Neuron (in vitro differentiated cells): Measurements from ENCODE around the gene LRP1B.
"Not testable (repeated sequence)": the region's sequence is repeated elsewhere in the genome, so short reads cannot be mapped to it uniquely, and the experiment has no call there.

Source experiments
- H2AFZ ChIP-seq: one replicate; pipeline ENCODE4 v1.6.1; 2013; ENCODE audit warnings: low read depth, mild to moderate bottlenecking, inconsistent platforms, low read length, moderate library complexity
- H3K27me3 ChIP-seq: one replicate; pipeline ENCODE4 v1.6.1; 2013; ENCODE audit warnings: low read length; ENCODE audit not compliant: insufficient read depth
- H3K36me3 ChIP-seq: one replicate; pipeline ENCODE4 v1.6.1; 2013; ENCODE audit warnings: low read length; ENCODE audit not compliant: insufficient read depth
- H3K4me1 ChIP-seq: one replicate; pipeline ENCODE4 v1.6.1; 2013; ENCODE audit warnings: low read length; ENCODE audit not compliant: insufficient read depth
- H3K4me3 ChIP-seq: 2 replicates; pipeline ENCODE4 v1.5.1; 2013; ENCODE audit warnings: mild to moderate bottlenecking, low read length, moderate library complexity
- H3K9me3 ChIP-seq: one replicate; pipeline ENCODE4 v1.6.1; 2013; ENCODE audit warnings: low read length

LRP1B gene

DNA sequence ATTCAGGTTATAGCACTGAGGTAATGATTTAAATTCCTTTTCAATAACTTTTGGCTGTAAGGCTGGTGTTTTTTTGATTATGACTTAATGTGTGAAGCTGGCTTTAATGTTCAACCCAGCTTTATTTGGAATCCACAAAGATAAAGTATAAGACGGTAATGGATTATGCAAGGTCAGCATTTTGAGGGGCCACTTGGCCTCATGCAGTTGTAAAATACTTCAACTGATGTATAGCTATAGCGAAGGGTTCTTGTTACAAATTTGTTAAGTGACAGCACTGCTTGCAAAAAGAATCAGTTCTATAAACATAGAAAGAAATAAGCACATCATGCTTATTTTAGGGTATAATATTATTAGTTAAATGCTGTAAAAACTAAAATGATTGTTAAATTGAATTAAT is 36.6 kb downstream of the LRP1B start:
- Histone ChIP-seq H3K27me3 (no peaks in the 10 kb centered on the region), H3K9me3 (no peaks in the 10 kb centered on the region), H3K36me3 (no peaks in the 10 kb centered on the region), H2AFZ (no peak overlapping the region), H3K4me1 (no peaks in the 10 kb centered on the region), H3K4me3 (no peak overlapping the region)

DNA sequence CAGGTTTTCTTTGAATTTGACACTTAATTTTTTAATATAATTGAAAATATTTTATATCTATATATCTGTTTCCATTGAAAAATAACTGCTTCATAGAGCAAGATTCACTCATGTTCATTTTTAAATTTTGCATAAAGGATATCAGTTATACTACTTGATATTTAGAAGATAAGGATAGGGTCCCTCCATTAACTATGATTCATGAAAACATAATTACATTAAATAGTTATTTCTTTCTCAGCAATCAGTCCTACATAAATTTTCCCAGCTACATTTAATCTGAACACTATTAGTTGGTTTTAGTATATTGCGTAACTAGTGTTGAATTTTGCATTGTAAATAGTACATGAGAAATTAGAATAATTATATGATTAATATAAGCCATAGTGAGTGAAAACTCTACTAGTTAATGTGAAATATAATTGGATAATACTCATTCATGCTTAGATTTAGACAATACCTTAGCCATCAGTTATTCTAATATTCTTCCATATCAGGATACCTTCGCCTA is 42.7 kb downstream of the LRP1B start:
- H3K27me3 ChIP-seq = no peaks in the 10 kb centered on the region
- H3K4me1 ChIP-seq = no peaks in the 10 kb centered on the region
- no peak overlapping the region for H2AFZ ChIP-seq
- no peak overlapping the region for H3K4me3 ChIP-seq
- H3K9me3 ChIP-seq = no peaks in the 10 kb centered on the region
- no peaks in the 10 kb centered on the region for H3K36me3 ChIP-seq

DNA sequence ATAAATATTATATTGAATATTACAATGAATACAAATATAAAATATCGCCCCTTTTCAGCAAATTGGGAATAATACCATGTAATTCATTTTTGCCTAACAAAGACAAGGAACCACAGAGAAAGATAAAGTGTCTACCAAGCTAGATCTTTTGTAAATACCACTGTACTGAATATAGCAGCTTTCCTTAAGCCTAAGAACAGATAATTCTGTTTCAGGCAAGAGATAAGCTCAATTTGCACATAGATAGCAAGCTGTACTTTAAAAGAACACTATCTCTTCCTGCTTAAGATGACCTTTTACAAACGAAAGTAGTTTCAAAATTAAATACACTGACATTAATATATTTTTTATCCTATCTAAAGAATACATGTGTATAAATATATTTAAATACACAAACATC is 43.2 kb downstream of the LRP1B start:
- H3K9me3 ChIP-seq, H3K27me3 ChIP-seq, H3K4me3 ChIP-seq, H3K4me1 ChIP-seq, H2AFZ ChIP-seq, H3K36me3 ChIP-seq: not testable (repeated sequence)

DNA sequence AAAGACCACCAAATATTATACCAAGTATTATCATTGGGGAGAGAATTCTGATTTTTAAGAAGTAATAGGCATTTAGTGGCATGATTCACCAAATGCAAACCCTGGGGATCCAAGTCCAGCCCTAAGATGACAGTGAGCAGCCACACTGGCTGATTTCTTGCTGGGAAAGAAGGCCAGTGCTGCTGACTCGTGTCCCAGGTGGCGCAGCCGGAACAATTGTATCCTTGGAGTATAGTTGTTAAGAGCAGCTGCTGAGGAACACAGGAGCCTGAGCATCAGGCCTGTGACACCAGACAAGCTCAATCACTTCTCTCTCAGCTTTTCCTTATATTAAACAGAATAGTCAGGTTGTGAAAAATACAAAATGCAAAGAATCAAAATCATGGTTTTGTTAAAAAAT is 48.4 kb downstream of the LRP1B start:
- Histone ChIP-seq H3K36me3 (no peaks in the 10 kb centered on the region), H2AFZ (no peak overlapping the region), H3K4me3 (no peak overlapping the region), H3K4me1 (no peaks in the 10 kb centered on the region), H3K27me3 (no peaks in the 10 kb centered on the region), H3K9me3 (no peaks in the 10 kb centered on the region)

DNA sequence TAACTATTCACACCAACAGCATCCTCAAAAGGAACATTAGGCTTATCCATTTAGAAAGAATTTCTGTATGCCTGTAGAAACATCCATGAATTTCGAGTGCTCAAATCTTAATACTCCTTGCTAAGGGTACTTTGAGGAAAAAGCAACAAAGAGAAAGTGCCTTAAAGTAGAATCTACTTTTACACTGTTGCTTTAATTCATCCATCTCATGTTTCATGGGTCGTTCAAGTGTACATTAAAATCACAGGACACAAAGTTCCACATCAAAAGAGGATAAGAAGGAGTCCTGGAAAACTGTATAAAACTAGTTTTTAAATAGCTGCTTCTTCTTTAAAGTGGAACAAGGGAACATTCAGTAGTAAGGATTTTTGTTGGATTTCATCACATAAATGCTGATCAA is 54.5 kb downstream of the LRP1B start:
- Histone ChIP-seq H2AFZ (no peak overlapping the region), H3K4me3 (no peak overlapping the region), H3K9me3 (no peaks in the 10 kb centered on the region), H3K27me3 (no peaks in the 10 kb centered on the region), H3K4me1 (no peaks in the 10 kb centered on the region), H3K36me3 (no peaks in the 10 kb centered on the region)

DNA sequence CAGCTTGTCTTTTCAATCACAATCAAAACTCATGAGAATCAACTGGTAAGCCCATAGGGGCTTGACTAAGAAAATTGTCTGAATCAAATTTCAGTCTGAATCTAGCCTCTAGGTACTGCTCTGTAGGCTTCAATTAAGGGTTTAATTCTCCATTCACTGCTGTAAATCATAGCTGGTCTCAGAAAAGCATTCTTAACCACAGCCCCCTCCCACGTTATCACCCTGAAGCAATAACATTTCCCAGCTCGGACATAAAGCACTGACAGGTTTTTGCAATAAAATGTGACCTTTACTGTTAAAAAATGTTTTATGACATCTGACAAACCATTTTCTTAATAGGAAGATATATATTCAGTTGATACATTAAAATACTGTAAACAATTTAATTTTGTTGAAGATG is 55.0 kb downstream of the LRP1B start:
- Histone ChIP-seq H3K36me3 (no peaks in the 10 kb centered on the region), H3K4me3 (no peak overlapping the region), H3K27me3 (no peaks in the 10 kb centered on the region), H3K9me3 (no peaks in the 10 kb centered on the region), H2AFZ (no peak overlapping the region), H3K4me1 (no peaks in the 10 kb centered on the region)

DNA sequence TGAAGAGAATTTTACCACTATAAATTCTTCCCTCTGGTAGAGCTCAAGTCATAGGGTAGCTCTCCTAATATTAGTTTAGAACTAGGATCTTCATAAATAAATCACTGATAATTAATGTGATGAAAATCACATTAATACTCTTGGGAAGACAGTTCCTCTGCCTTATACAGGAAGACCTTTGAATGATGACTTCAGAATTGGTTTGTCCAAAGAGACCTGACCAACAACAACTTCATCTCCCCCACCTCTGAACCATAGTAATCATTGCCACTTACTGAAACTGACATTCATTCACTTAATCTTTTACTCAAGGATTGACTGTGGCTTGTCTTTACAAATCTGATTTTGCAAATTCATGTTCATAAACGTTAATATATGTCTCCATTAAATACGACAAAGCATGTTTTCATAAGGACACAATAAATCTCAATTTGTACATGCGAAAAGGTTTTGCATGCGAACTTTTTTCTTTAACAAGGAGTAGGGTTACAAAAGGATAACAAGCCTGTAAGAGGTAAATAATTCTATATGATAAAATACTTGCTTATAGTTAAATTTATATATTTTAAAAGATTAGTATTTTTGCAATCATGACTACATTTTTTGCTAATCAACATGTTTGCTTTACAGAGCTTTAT is 61.4 kb downstream of the LRP1B start:
- Histone ChIP-seq H3K9me3 (no peaks in the 10 kb centered on the region), H2AFZ (no peak overlapping the region), H3K36me3 (no peaks in the 10 kb centered on the region), H3K4me3 (no peak overlapping the region), H3K27me3 (no peaks in the 10 kb centered on the region), H3K4me1 (no peaks in the 10 kb centered on the region)

DNA sequence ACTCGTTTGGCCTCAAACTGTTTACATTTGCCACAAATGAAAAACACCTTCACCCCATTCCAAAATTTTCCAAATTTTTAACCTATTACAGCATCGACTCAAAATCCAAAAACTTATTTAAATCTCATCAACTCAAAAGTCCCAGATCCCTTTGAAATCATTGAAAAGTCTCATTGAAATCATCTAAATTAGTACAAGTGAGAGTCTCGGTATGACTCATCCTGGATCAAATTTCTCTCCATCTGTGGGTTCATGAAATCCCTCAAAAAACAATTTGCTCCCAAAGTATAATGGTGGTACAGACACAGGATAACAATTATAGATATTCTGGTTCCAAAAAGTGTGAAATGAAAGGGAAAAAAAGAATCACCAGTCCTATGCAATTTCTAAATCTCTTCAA is 65.1 kb downstream of the LRP1B start:
- H3K4me3 ChIP-seq = no peak overlapping the region
- H2AFZ ChIP-seq = no peak overlapping the region
- H3K4me1 ChIP-seq = peaks cover 5% of the 10 kb centered on the region
- H3K9me3 ChIP-seq = no peaks in the 10 kb centered on the region
- no peaks in the 10 kb centered on the region for H3K36me3 ChIP-seq
- H3K27me3 ChIP-seq = no peaks in the 10 kb centered on the region

DNA sequence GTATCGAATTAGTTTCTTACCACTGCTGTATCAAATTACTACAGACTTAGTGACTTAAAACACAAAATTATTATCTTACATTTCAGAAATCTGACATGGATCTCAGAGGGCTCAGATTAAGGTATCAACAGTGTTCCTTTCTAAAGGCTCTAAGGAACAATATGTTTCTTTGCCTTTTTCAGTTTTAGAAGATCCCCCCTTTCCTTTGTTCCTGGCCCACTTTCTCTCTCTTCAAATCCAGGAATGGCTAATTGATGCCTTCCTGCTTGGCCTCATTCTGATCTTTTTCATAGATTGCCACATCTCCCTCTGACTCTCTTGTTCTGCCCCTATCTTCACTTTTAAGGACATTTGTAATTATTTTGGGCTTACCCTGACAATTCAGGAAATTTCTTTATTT is 65.7 kb downstream of the LRP1B start:
- Histone ChIP-seq H3K27me3 (no peaks in the 10 kb centered on the region), H3K36me3 (no peaks in the 10 kb centered on the region), H2AFZ (no peak overlapping the region), H3K4me3 (no peak overlapping the region), H3K9me3 (no peaks in the 10 kb centered on the region), H3K4me1 (peaks cover 5% of the 10 kb centered on the region)

DNA sequence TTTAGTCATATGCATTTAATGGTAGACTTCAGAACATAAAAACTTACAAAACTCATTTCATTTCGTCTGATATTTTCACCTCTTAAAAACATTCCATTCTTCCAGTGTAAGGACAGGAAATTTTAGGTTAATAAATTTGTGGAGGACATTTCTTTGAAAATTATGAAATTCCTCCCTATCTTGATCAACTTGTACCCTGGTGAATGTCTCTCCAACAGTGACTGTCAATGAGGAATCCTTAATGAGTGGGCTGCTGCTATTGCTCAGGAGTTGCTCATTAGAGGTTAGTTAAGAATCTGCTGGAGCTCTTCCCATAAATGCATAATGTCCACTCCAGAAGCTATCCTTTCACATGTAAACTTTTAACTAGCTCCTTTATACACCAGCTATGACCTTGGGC is 69.1 kb downstream of the LRP1B start:
- Histone ChIP-seq H2AFZ (no peak overlapping the region), H3K36me3 (no peaks in the 10 kb centered on the region), H3K27me3 (no peaks in the 10 kb centered on the region), H3K9me3 (no peaks in the 10 kb centered on the region), H3K4me3 (no peak overlapping the region), H3K4me1 (peaks cover 5% of the 10 kb centered on the region)

DNA sequence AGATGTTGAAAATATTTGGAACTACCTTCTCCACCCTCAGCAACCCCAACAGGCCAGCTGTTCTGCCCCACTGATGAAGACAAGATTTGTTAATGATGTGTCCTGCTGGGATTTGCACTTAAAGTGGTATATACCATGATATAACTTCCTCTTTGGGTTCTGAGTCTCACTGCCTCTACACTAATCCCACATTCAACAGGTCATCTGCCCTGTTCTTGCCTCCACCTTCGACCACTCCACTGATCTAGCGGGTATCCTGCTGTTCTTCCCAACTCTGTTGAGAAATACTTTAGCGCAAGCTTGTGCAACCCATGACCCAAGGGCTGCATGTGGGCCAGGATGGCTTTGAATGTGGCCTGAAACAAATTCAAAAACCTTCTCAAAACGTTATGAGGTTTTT is 72.7 kb downstream of the LRP1B start:
- peaks cover 5% of the 10 kb centered on the region for H3K4me1 ChIP-seq
- no peak overlapping the region for H3K4me3 ChIP-seq

DNA sequence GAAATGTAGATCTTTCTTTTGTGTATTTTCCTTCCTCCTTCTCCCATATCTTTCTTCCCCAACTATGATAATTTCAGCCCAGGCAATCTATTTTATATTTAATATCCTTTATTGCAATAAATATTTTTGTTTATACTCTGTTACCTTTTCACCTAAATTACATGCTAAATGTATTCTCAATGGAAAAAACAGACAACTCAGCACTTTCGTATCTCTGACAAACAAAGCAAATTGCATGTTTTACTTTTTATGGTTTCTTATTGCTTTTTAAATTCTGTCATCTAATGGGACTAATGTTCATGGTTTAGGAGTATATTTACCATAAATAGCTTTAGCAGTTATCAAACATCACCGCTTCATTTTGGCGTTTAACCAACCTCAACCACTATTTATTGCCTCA is 74.0 kb downstream of the LRP1B start:
- Histone ChIP-seq H3K9me3 (no peaks in the 10 kb centered on the region), H3K4me1 (peaks cover 1% of the 10 kb centered on the region), H2AFZ (no peak overlapping the region), H3K36me3 (no peaks in the 10 kb centered on the region), H3K4me3 (no peak overlapping the region), H3K27me3 (no peaks in the 10 kb centered on the region)

More for the DNA sequence above, 72.7 kb downstream of the LRP1B start:
- no peak overlapping the region for H2AFZ ChIP-seq
- no peaks in the 10 kb centered on the region for H3K36me3 ChIP-seq
- no peaks in the 10 kb centered on the region for H3K9me3 ChIP-seq
- H3K27me3 ChIP-seq = no peaks in the 10 kb centered on the region

DNA sequence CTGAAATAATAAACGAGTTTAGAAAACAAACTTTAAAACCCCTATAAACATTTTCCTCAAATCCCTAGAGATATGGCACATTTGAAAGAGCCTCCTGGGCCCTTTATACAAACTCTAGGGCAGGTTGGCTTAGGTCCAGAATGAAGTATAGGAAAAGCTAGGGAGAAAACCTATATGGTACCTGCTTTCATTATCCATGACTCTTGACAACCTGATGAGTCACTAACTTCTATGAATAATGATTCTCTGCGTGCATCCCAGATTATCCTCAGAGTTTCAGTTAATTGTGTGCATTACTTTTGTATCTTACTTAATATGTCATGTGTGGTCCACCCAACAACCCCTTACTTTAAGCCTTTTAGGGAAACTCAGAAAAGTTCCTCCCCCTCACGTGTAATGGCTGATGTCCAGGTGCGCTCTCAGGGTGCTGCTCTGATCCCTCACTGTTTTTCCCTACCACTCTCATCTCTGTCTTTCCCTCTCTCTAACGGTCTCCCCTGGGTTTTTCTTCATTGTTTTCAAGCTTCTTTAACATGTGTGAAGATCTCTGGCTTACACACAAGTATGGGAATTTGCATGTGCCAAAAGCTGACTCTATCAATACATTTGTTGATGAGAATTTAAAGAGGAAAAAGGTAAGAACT is 78.5 kb downstream of the LRP1B start:
- Histone ChIP-seq H3K27me3 (no peaks in the 10 kb centered on the region), H3K4me3 (no peak overlapping the region), H3K36me3 (no peaks in the 10 kb centered on the region), H3K4me1 (no peaks in the 10 kb centered on the region), H3K9me3 (no peaks in the 10 kb centered on the region), H2AFZ (no peak overlapping the region)

DNA sequence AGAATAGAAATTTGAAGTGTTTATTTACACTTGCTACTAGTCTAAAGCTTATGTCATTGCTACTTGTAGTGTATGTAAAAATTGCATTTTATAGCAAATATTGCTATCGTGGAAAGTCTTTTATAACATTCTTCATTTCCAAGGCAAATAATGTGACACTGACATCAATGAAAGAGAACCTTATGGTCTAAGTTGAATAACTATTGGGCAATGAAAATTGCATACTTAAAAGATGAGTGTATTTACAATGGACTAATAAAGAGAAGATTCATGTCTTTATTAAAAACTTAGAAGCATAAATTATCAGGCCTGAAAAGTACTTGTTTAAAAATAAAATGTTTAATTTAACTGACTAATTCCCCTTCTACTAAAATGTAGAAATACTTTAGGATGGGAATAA is 82.2 kb downstream of the LRP1B start:
- Histone ChIP-seq H3K9me3 (no peaks in the 10 kb centered on the region), H3K36me3 (no peaks in the 10 kb centered on the region), H2AFZ (no peak overlapping the region), H3K4me1 (no peaks in the 10 kb centered on the region), H3K27me3 (no peaks in the 10 kb centered on the region), H3K4me3 (no peak overlapping the region)
